ENCODE measurements around the gene SLC25A40.
"Not testable (repeated sequence)": the region's sequence is repeated elsewhere in the genome, so short reads cannot be mapped to it uniquely, and the experiment has no call there.

Gene SLC25A40

DNA sequence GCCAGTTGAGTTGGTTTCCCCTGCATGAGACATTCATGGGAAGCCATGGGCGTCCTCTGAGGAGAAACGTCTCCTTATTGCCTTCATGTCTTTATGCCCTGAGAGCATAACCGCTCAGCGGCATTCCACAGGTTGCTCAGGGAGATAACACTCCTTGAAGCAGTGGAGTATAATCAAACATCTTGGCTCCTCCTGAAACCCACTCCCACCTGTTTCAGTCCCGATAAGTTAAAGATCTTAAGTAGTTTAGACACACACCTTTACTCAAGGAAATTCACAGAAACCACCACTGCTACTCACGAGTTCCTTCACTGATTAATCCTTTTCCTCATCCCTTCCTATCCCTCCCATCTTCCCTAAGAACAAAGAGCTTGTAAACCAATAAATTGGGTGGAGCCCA is 9.6 kb downstream of the SLC25A40 start:
- DNase-seq = not testable (repeated sequence)

DNA sequence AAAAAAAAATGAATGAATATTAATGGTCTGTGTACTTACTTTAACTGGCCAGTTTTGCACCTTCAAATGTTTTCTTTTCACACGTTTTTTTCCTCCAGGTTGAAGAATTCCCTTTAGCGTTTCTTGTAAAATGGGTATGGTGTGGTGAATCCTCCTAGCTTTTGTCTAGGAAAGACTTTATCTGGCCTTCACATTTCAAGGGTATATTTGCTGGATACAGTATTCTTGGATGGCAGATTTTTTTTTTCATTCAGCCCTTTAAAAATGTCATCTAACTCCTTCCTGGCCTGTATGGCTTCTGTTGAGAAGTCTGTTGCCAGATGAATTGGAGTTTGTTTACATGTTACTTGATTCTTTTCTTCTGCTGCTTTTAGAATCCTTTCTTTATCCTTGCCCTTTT is 10.1 kb downstream of the SLC25A40 start:
- DNase-seq = no peak

DNA sequence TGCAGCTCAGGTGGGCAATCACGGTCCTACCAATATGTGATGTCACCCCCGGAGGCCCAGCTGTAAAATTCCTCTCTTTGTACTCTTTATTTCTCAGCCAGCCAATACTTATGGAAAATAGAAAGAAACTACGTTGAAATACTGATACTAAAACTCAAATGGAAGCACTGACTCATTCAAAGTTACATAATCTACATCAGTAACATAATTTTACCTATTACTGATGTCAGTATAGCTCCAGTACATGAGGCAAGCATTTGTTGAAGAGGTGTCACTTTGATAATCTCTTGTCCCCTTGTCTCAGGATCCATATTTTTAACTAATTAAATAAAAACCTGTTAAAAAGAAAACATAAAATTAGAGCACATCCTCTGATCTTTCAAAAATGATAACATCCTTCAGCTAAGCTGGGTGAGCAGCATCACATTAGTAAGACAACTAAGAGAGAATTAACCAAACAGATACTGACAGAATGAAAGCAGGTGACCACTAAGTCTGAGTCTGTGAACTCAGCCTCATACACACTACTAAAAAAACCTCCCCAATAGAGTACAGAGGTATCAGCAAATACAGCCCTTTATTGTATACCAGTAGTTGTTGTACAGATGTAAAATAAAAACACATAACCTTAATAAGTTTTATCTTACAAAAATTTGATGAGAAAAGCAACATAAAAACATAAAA is 17.6 kb downstream of the SLC25A40 start:
- DNase-seq = no peak

DNA sequence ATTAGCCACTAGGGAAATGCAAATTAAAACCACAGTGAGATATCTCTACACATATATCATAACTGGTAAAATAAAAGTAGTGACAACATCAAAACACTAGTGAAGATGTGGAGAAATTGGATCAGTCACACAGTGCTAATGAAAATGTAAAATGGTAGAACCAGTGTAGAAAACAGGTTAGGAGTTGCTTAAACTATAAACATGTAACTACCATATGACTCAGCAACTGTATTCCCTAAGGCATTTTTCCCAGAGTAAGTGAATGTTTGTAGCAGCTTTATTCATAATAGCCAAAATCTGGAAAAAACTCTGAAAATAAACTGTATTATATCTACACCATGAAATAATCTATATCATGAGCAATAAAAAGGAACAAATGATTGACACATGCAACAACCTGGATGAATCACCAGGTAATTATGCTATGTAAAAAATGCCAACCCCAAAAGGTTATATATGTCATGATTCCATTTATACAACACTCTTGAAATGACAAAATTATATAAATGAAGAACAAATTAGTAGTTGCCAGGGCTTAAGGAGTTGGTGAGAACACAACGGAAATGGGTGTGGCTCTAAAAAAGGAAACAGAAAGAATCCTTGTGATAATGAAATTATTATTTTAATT is 22.8 kb downstream of the SLC25A40 start:
- peak; percentile 21 for DNase-seq

DNA sequence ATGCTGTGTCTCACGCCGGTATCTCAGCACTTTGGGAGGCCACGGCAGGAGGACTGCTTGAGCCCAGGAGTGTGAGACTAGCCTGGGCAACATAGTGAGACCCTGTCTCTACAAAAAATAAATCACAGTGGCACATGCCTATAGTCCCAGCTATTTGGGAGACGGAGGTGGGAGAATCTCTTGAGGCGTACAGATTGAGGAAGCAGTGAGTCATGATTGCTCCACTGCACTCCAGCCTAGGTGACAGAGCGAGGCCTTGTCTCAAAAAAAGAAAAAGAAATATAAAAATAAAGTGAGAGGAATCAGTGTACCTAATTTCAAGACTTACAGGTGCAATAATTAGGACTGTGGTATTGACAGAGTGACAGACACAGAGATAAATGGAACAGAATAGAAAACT is 23.9 kb downstream of the SLC25A40 start:
- no peak for DNase-seq

DNA sequence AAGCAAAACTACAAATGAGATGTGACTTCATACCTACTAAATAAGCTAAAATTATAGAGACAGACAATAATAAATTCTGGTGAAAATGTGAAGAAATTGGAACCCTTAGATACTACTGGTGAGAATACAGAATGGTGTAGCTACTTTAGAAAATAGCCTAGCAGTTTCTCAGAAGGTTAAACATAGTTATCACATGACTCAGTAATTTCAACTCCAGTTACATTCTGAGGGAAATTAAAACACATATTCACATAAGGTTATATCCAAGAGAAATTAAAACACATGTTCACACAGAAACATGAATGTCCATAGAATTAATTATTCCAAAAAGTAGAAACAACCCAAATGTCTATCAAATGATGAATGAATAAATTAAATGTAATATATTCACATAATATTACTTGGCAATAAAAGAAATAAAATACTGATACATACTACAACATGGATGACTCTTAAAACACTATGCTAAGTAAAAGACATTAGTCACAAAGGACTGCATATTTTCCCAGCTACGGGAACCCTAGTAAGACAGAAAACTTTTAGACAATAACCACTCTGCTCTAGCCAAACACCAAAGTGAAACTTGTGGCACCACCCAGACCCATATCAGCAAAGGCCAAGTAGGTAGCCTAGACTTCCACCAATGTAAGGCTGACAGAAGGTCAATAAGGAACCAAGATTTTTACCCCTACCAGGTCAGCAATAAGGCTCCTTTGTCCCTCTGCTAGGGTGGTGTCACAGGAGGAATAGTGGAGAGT is 25.1 kb downstream of the SLC25A40 start:
- DNase-seq = peak; percentile 36

DNA sequence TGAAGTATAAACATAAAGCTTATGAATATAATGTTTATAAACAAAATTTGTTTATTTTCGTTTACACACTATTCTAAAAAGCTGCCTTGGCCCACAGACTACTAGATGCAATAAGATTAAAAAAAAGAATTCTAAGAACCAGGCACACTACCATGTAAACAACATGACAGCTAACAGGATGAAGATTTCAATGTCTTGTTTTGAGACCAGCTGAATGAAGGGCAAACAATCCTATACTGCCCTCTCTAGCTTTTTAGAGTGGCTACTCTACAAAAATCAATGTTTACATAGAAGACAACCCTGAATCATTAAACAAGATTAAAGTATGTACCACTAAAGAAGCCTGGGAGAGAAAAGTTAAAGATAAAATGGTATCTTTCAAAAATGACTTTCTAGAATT is 38.6 kb downstream of the SLC25A40 start:
- DNase-seq = no peak

DNA sequence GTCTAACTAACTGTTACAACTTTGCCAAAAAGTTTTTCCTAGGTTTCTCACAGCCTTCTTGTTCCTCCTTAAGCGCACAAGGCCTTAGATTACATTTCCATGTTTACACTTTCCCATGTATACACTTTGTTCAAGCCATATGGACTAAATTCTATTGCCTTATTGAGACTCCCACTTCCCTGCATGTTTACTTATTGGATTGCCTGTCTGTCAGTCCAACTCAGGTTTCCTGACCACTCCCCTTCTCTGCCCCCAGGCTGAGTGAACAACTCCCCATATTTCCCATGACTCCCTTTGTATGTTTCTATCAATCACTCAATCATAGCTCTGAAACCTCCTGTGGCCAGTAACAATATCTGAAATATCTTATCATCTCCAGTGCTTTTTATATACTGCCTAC is 43.0 kb downstream of the SLC25A40 start:
- no peak for DNase-seq

DNA sequence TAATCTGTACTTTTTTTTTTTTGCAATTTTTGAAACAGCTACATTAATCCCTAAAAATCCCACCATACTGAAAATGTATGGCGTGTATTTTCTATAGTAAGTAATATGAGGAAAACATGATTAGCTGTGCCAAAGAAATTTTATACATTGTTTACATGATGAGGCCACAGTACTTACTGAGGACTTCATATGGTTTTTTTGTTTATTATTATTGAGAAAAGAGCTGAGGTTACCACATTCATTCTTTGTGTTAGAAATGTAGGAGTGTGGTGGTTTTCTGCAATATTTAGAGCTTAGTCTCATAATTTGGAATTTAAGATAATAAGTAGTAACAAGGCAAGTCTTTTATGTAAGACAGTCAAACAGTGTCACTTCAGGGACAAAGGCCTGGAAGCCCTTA is 45.1 kb downstream of the SLC25A40 start:
- DNase-seq = no peak

DNA sequence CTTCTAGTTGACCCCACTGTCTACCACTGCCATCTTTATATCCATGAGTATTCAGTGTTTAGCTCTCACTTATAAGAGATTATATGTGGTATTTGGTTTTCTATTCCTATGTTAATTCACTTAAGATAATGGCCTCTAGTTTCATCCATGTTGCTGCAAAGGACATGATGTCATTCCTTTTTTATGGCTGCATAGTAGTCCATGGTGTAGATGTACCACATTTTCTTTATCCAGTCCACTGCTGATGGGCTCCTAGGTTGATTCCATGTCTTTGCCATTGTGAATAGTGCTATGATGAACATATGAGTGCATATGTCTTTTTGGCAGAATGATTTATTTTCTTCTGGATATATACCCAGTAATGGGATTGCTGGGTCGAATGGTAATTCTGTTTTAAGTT is 47.8 kb downstream of the SLC25A40 start:
- not testable (repeated sequence) for DNase-seq

DNA sequence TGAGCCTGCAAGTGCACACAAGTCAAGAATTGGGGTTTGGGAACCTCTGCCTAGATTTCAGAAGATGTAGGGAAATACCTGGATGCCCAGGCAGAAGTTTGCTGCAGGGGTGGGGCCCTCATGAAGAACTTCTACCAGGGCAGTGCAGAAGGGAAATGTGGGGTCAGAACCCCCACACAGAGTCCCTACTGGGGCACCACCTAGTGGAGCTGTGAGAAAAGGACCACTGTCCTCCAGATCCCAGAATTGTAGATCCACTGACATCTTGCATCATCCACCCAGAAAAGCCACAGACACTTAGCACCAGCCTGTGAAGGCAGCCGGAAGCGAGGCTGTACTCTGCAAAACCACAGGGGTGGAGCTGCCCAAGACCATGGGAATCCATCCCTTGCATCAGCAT is 50.8 kb downstream of the SLC25A40 start:
- DNase-seq = not testable (repeated sequence)

DNA sequence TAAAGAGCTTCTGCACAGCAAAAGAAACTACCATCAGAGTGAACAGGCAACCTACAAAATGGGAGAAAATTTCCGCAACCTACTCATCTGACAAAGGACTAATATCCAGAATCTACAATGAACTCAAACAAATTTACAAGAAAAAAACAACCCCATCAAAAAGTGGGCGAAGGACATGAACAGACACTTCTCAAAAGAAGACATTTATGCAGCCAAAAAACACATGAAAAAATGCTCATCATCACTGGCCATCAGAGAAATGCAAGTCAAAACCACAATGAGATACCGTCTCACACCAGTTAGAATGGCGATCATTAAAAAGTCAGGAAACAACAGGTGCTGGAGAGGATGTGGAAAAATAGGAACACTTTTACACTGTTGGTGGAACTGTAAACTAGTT is 54.1 kb downstream of the SLC25A40 start:
- DNase-seq = not testable (repeated sequence)

DNA sequence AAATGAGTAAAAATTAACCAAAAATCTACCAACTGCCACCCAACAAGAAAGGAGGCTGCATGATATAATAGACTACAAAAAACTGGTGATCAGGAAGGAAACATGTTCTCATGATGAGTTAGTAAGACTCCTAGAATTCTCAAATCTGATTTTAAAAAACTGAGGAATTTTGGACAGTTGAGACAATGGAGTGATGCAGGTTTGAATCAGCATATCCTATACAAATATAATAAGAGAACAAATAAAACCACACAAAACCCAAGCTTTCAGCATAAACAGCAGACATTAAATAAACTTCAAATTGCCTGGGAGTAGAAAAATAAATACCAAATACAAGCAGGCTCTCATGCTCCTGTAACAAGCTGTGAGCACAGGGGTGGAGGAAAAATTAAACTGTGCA is 57.8 kb downstream of the SLC25A40 start:
- DNase-seq = no peak

DNA sequence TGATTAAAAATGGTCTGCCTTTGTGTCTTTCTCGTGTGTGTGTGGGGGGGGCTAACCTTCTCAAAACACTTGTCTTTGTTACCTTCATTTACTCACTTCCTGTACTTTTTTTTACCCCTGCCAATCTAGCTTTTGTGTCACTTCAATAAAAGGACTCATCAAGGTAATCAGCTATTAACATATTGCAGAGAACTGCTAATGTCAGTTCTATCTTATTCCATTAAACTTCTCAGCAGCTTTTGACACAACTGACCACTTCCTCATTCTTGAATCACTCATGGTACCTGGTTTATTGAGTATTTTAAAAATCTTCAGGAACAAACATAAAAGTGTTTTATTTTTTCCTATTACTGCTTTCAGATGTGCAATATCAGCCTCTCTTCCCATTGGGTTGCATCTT is 59.8 kb downstream of the SLC25A40 start:
- DNase-seq = no peak

DNA sequence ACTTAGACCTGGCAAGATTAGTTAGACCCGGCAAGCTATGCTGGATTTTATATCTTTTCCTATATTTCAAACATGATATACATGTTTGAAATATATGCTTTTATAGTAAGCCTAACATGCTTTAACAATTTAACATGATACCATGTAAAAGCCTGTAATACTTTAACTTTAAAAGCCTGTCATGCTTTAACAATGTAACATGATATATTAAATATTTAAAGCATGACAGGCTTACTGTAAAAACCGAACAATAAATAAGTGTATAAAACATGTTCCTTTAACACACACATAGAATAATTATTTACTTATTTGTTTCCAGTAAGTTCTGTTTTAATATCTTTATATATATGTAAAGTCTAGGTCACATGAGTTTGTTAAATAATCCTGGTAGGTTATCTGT is 65.4 kb downstream of the SLC25A40 start:
- DNase-seq = no peak

DNA sequence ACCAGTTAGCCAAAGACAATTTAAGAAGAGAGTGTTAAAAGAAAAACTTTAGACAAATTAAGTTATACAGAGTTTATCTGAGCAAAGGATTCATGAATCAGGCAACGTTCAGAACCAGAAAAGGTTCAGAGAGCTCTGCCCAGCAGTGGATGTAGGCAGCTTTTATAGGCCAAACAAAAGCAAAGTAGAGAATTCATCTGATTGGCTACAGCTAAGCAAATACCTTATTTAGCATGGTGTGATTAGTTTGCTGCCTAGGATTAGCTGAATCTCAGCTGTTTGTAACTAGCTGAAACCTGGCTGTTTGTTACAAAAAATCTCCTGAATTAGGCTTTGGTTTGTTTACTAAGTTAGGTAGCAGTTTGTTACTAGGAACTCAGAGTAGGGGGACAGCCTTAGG is 66.0 kb downstream of the SLC25A40 start:
- DNase-seq = no peak

DNA sequence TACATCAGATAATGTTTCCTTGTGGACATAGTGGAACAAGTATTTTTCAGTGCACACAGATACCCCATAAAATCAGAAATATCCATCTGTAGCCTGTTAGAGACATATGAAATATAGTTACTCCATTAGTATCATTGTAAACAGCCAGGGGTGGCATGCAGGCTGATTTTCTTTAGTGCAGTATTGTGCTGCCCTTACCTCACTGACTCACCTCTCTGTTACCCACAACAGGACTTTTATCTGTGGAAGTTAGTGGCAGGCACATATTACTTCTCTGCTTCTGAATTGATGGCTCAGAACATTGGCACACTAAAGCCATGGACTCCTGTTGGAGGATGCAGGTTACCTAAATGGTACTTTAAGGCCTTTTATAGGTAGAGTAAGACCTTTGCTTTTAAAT is 70.0 kb downstream of the SLC25A40 start:
- no peak for DNase-seq

DNA sequence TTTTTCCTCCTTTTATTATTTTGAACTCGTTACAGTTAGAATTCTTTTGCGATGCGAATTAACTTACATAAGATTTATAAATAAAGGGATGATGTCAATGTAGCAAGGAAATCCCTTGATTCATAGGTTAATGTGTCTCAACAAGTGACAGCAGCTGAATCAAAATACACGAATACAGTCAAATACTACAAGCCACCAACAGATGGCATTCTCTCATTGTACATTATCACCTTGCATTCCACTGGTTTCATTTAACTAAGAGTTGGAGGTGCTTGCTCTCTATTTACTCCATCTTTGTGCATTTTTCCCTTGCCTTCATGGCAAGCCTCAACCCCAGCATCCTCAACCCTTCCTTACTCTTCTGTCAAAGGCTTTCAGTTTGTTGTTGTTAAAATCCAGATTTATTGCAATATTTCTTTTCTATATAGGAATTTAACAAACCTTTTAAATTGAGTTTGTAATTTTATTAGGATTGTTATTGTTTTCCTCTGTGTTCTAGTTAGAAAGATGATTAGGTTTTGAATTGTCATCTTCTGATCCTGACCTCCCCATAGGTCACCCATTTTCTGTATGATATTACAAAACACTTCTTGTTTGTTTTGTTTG is 78.3 kb downstream of the SLC25A40 start:
- peak; percentile 73 for DNase-seq

DNA sequence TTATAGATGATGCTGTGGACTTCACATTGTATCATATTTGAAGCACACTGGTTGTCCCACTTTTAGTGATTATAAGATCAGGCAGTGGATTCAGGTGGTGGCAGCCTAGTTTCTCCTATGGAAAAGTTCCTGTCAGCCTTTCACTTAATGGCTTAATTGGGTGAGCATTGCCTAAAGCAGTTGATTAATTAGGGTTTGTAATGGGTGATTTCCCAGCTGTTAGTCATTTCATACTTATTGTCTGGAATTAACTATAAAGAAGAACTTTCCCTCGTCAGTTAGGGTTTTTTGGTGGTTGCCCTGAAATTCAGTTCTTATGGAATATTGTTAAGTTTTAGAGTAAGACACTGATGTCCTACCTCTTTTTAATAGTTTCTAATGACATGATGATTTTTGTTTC is 78.8 kb downstream of the SLC25A40 start:
- DNase-seq = no peak

DNA sequence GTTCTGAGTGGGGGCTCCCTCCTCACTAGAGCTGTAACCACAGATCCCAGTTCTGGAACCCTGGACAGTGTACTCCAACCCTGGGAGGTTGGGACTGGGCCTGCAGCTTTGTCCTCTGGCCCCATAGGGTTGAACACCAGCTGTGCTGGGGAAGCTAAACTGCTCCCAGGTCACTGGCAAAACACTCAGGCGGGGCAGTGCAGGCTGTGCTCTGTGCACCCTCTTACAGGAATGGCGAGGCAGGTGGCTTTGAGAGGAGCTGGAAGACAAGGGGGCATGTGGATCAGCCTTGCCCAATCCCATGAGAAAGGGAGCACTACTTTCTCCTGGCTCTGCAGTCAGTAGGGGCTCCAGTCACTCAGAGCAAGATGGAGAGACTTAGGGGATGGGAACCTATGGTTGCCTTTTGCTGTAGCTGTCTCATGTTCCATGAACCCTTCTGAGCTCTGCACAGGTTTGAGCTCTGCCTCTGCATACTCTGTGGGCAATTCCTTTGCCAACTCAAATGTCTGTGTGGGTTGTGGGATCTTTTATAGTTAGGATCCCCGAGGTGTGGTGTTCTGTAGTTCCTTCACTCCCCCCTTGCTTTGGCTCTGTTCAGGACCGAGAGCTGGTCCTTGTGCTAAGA is 90.7 kb downstream of the SLC25A40 start:
- DNase-seq = no peak

DNA sequence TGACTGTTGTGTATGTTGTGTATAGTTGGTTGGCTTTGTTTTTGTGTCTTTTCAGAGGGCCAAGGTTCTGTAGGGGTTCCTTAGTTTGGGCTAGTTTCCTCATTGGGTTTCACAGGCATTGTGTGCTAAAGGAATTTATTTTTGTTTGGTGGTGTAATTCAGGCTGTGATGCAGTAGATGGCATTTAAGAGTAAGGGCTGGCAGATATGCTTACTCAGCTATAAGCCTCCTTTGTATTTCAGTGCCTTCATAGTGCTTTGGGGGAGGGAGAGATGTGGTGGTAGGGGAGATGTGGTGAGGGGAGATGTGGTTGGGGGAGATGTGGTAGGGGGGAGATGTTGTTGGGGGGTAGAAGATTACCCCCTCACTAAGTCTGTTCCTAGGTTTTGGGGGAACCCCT is 91.7 kb downstream of the SLC25A40 start:
- no peak for DNase-seq

Measured in hematopoietic multipotent progenitor cell treated with erythropoietin and hydrocortisone succinate and interleukin-3 and kit ligand, for 8 days (in vitro differentiated cells).